Measurements from ENCODE around the gene ATP4B. TPM values are rescaled to one million over a fixed set of nuclear protein-coding genes. Genes with fewer than 3 reads are reported as not detected.
A peak's percentile ranks its signal among the peaks of the same experiment; 100 is the strongest.

The ATP4B gene
- total and polyA plus RNA-seq, 8 donors: not detected

- ATAC-seq (no peak), FAIRE-seq (no peak), DNase-seq (peak in 3 of 6 donors; percentile 9 to 32 (median 30))
- H3K4me1 ChIP-seq: no peaks in the 10 kb centered on the region
- no peaks in the 10 kb centered on the region for H3K9me3 ChIP-seq
- no peak overlapping the region for H3K27ac ChIP-seq
- peaks cover 0 to 7% (median 0%) of the 10 kb centered on the region in 3 donors for H3K36me3 ChIP-seq
- TF ChIP-seq, protein P1, sequence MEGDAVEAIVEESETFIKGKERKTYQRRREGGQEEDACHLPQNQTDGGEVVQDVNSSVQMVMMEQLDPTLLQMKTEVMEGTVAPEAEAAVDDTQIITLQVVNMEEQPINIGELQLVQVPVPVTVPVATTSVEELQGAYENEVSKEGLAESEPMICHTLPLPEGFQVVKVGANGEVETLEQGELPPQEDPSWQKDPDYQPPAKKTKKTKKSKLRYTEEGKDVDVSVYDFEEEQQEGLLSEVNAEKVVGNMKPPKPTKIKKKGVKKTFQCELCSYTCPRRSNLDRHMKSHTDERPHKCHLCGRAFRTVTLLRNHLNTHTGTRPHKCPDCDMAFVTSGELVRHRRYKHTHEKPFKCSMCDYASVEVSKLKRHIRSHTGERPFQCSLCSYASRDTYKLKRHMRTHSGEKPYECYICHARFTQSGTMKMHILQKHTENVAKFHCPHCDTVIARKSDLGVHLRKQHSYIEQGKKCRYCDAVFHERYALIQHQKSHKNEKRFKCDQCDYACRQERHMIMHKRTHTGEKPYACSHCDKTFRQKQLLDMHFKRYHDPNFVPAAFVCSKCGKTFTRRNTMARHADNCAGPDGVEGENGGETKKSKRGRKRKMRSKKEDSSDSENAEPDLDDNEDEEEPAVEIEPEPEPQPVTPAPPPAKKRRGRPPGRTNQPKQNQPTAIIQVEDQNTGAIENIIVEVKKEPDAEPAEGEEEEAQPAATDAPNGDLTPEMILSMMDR (IDR thresholded peaks at IDR 0.05): no peak
- intact Hi-C loops (cut with DNase I): no loop called here
- no peak overlapping the region for H3K4me3 ChIP-seq
- 83 to 87% methylated on average over 15 of the region's 15 CpGs for WGBS, 2 donors
- H3K27me3 ChIP-seq: no peaks in the 10 kb centered on the region
These were observed 37.8 kb downstream of the ATP4B start for GRCh38 chr13:113620036-113620796.

GRCh38 chr13:113618455-113618854 lies 39.5 kb downstream of the ATP4B start:
- TF ChIP-seq, protein P1 (IDR thresholded peaks at IDR 0.05): no peak
- H3K4me3 ChIP-seq: no peak overlapping the region
- no peaks in the 10 kb centered on the region for H3K27me3 ChIP-seq
- H3K36me3 ChIP-seq: peaks cover 0 to 4% (median 0%) of the 10 kb centered on the region in 3 donors
- WGBS, 2 donors: 95 to 96% methylated on average over 7 of the region's 7 CpGs
- no peaks in the 10 kb centered on the region for H3K4me1 ChIP-seq
- FAIRE-seq: no peak
- DNase-seq: peak in 2 of 6 donors; percentile 8 to 16
- H3K9me3 ChIP-seq: no peaks in the 10 kb centered on the region
- ATAC-seq: no peak
- intact Hi-C loops (cut with DNase I): no loop called here
- no peak overlapping the region for H3K27ac ChIP-seq

DNA sequence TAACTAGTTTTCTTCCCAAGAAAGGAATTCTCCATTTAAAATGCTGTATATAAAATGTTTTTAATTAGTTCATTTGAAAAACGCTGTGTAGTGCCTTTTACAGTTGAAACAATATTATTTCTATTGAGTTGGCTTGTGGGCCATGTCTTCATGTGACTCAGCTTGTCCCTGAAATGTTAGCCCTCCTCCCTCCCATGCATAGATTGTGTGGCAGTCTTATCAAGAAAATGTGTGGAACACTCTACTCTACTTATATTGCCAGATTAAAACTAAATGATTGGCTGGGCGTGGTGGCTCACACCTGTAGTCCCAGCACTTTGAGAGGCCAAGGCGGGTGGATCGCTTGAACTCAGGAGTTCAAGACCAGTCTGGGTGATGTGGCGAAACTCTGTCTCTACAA lies 40.0 kb downstream of the ATP4B start:
- H3K27ac ChIP-seq: no peak overlapping the region
- H3K36me3 ChIP-seq: no peaks in the 10 kb centered on the region
- no peaks in the 10 kb centered on the region for H3K9me3 ChIP-seq
- no peaks in the 10 kb centered on the region for H3K27me3 ChIP-seq
- DNase-seq (no peak), FAIRE-seq (no peak), ATAC-seq (no peak)
- TF ChIP-seq, protein P1 (IDR thresholded peaks at IDR 0.05): no peak
- no peak overlapping the region for H3K4me3 ChIP-seq
- intact Hi-C loops (cut with DNase I): no loop called here
- WGBS, 2 donors: 91 to 92% methylated on average over 5 of the region's 5 CpGs
- H3K4me1 ChIP-seq: no peaks in the 10 kb centered on the region

GRCh38 chr13:113616991-113617749 lies 40.8 kb downstream of the ATP4B start:
- intact Hi-C loops (cut with DNase I): no loop called here
- Histone ChIP-seq H3K36me3 (no peaks in the 10 kb centered on the region), H3K27me3 (no peaks in the 10 kb centered on the region), H3K9me3 (no peaks in the 10 kb centered on the region), H3K27ac (no peak overlapping the region), H3K4me3 (no peak overlapping the region), H3K4me1 (no peaks in the 10 kb centered on the region)
- TF ChIP-seq, protein P1 (IDR thresholded peaks at IDR 0.05): no peak
- FAIRE-seq (no peak), DNase-seq (peak in 2 of 6 donors; percentile 8 to 20), ATAC-seq (peak in 3 of 4 donors; percentile 63 to 72 (median 66))
- WGBS, 2 donors: 71% methylated on average over 18 of the region's 18 CpGs

All from pancreas (tissue), 10 donors.